PC-9 (cell line): ENCODE measurements around the gene TLE4.

Experiments
- EZH2 ChIP-seq: fragments of 200-600 bp; sonication (generic); IDR thresholded peaks from 2 replicates; pipeline ENCODE4 v1.8.0; 2017; ENCODE audit warnings: antibody characterized with exemption, low read depth
- TF ChIP-seq, protein P1 (sequence below): fragments of 200-600 bp; sonication (generic); conservative IDR thresholded peaks from 2 replicates; pipeline ENCODE4 v1.6.1; 2017; ENCODE audit warnings: mixed run types, antibody characterized with exemption, mild to moderate bottlenecking, moderate library complexity

DNA sequence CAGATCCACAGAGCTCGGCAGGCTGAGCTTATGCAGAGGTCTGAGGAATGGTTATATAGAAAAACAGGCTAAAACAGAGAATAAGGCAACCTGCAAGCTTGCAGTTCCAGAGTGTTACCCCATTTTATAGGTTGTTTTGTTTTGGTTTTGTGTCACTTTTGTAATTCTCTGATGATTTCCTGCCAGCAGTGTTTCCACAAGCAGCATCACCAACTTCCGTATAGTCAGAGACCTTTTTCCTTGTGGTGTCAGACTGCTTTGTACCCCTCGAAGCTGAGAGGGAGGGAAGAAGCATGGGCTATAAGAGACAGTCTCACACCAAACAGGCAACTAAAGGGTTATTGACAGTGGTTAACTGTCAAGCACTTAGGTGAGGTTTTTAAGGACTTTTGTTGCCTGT, 61.8 kb downstream of the TLE4 start:
- TF ChIP-seq, protein P1, sequence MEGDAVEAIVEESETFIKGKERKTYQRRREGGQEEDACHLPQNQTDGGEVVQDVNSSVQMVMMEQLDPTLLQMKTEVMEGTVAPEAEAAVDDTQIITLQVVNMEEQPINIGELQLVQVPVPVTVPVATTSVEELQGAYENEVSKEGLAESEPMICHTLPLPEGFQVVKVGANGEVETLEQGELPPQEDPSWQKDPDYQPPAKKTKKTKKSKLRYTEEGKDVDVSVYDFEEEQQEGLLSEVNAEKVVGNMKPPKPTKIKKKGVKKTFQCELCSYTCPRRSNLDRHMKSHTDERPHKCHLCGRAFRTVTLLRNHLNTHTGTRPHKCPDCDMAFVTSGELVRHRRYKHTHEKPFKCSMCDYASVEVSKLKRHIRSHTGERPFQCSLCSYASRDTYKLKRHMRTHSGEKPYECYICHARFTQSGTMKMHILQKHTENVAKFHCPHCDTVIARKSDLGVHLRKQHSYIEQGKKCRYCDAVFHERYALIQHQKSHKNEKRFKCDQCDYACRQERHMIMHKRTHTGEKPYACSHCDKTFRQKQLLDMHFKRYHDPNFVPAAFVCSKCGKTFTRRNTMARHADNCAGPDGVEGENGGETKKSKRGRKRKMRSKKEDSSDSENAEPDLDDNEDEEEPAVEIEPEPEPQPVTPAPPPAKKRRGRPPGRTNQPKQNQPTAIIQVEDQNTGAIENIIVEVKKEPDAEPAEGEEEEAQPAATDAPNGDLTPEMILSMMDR = no peak
- TF ChIP-seq EZH2 = no peak
